ENCODE results near the gene CTU2.

CTU2 gene

DNA sequence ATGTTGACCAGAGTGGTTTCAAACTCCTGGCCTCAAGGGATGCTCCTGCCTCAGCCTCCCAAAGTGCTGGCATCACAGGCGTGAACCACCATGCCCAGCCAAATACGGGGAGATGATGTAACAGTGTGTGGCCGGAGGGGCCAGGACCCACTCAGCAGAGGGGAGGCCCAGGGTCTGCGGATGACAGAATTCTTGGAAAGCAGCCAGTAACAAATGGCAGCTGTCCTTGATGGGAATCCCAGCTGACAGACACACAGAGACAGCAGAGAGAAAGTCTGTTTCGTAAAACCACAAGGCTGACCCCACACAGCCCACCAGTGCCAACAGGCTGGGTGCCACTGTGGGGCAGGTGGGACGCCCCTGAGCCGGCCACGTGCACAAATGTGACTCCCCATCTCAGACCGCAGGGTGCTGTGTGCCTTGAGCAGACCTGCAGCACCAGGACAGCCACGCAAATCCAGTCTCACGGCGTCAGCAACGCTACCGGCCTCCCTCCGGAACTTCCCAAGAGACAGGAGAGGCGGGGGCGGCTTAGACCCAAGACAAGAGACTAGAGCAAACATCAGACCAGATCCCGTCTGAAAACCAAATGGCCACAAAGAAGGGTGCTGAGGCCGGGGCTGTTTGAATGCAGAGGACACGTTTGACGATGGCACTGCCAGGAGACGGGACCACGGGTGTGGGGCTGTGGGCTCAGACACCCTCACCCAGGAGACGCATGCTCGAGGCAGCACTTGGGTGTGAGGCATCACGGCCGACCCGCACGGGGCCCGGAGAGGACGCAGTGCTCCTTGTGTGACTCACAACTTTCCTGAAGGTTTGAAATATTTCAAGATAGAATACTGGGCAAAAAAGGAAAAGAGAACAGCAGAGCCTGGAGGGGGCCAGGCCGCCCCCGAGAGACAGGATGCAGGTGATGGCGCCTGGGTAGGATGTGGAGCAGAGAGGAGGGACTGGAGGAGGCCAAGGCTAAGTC, 24.6 kb downstream of the CTU2 start:
- no peak for DNase-seq (ENCODE audit: low read depth)

DNA sequence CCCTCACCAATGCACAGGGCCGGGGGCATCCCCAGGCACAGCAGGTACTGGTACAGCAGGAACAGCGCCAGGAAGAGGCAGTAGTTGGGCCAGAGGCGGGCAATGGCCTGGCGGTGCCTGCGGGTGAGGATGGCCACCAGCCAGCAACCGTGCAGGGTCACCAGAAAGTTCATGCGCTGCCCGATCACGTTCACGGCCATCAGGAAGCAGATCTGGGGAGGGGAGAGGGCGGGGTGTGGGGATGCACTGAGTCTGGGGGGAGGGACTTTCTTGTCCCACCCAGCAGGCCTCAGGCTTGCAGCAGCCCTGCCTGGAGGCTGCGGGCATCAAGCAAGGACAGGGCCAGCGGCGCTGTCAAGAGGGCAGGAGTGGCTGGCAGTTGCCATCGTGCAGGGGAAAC, 25.4 kb downstream of the CTU2 start:
- no peak for DNase-seq (ENCODE audit: low read depth)

DNA sequence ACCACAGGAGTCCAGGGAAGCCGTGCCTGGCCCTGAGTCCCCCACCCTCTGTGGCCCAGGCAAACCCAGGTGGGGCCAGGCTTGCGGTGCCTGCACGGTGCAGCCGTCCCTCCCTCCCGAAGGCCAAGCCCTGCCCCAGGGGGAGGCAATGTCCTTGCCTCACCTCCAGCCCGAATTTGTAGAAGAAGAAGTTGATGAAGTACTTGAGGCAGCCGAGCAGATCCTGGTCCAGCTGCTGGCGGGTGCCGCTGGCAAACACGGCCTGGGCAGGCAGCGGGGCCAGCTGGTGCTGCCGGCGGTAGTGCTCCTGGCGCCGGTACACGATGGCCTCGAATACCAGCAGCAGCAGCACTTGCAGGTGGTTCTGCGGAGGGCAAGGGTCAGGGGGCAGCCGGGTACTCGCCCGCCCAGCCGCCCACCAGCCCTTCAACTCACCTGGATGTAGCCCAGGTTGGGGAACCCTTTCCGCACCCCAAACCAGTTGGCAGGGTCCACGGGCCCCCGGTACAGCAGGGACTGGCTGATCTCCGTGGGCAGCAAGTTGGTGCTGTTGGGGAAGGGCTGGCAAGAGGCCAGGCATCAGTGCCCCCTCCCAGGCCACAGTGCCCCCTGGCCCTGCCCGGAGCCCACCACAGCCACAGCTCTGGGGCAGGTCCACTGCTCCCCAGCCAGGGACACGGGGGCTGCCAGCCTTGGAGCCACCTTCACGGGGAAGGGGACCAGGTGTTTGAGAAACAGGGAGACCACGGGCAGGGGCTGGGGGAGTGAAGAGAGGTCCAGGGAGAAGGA, 26.1 kb downstream of the CTU2 start:
- DNase-seq (ENCODE audit: low read depth): no peak

GRCh38 chr16:88732961-88733294, 26.6 kb downstream of the CTU2 start:
- no peak for DNase-seq (ENCODE audit: low read depth)

GRCh38 chr16:88733630-88734360, 27.5 kb downstream of the CTU2 start:
- no peak for DNase-seq (ENCODE audit: low read depth)

- DNase-seq (ENCODE audit: low read depth): no peak
Observed at GRCh38 chr16:88734361-88734728, 28.0 kb downstream of the CTU2 start.

DNA sequence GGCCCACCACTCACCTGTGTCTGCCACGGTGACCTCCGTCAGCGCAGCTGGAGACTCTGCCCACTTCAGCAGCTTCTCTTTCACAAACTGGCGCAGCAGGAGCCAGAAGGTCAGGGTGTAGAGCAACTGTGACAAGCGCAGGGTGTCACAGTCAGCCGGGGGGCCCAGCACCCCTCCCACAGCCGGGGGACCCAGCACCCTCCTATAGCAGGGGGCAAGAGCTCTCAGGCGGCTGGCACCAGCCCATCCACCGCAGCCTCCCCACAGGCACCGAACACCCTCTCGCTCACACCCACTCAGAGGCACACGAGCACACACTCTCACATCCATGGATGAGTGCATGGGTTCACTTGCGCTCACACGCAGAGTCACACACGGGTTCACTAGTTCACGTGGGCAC, 28.8 kb downstream of the CTU2 start:
- no peak for DNase-seq (ENCODE audit: low read depth)

DNA sequence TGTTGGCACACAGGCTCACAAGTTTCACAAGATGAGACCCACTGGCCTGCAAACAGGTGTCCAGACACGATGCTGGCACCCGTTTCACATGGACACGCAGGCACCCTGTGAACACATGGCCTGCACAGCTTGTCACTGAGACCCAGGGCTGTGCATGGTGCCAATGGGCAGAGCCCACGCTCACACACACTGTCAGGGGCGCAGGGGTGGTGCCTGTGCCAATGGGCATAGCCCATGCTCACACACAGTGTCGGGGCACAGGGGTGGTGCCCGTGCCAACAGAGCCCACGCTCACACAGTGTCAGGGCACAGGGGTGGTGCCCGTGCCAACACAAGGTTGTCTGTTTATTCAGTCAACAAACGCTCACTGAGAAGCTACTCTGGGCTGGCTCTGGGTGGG, 29.3 kb downstream of the CTU2 start:
- DNase-seq (ENCODE audit: low read depth): no peak

DNA sequence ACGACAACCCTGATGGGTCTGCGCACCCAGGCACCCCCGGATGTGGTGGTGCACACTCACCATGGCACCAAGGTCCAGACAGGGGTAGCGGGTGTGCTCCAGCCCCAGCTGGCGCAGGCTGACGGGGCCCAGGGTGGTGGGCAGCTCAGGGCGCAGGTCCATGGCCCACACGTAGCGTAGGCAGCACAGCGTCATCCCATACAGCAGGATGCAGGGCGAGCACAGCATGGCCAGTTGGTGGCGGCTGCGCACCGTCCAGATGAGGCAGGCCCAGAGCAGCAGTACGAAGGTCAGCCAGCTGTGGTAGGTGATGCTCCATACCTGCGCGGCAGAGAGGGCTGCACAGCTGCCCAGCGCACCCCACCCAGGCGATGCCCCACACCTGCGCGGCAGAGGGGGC, 29.8 kb downstream of the CTU2 start:
- no peak for DNase-seq (ENCODE audit: low read depth)

DNA sequence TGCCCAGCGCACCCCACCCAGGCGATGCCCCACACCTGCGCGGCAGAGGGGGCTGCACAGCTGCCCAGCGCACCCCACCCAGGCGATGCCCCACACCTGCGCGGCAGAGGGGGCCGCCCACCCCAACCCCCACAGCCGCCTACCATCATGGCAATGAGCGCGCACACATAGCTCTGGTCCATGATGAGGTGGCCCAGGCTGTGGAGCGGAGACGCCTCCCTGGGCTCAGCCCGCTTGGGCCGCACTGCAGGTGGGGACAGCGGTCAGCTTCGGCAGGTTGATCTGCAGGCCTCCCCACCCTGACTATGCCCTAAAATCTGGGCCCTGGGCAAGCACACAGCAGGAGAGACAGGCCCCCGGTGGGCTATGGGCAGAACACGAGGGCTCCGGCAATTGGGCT, 30.2 kb downstream of the CTU2 start:
- no peak for DNase-seq (ENCODE audit: low read depth)

GRCh38 chr16:88737298-88738150, 31.2 kb downstream of the CTU2 start:
- DNase-seq (ENCODE audit: low read depth): peak; percentile 58

- DNase-seq (ENCODE audit: low read depth): no peak
Observed at GRCh38 chr16:88738151-88739084, 32.1 kb downstream of the CTU2 start.

DNA sequence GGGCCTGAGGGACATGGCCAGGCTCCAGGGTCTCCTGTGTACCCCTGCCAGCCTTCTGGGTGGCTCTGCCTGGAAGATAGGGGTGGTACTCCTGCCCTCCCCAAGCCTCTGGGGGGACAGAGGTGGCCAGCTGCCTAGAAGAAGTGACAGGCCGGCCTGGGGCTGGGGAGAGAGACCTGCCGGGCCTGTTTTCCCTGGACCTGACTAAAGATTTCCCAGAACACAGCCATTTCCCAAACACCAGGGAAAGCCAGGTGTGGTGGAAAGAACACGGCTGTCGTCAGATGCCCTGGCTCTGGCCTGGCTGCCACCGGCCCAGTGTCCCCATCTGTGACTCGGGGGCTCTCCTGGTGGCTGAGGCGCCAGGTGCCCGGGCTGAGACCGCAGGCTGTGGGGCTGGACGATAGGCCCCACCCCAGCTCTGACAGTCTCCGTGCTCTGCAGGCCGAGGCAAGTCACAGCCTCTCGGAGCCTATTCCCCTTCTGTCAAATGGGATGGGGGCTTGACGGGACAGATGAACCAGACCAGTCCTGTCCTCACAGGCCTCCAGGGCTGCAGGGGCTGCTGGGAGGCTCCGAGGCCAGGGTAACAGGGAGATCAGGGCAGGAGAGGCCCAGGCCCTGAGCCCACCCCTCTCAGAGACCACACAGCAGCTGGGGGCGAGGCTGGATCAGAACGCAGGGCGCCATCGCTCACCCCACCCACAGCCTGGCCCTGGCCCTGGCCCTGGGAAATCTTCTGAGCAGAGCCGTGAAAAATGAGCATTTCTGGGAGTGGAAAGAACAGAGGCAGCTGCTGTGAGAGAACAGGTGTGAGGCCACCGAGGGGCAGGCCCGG, 33.1 kb downstream of the CTU2 start:
- no peak for DNase-seq (ENCODE audit: low read depth)

DNA sequence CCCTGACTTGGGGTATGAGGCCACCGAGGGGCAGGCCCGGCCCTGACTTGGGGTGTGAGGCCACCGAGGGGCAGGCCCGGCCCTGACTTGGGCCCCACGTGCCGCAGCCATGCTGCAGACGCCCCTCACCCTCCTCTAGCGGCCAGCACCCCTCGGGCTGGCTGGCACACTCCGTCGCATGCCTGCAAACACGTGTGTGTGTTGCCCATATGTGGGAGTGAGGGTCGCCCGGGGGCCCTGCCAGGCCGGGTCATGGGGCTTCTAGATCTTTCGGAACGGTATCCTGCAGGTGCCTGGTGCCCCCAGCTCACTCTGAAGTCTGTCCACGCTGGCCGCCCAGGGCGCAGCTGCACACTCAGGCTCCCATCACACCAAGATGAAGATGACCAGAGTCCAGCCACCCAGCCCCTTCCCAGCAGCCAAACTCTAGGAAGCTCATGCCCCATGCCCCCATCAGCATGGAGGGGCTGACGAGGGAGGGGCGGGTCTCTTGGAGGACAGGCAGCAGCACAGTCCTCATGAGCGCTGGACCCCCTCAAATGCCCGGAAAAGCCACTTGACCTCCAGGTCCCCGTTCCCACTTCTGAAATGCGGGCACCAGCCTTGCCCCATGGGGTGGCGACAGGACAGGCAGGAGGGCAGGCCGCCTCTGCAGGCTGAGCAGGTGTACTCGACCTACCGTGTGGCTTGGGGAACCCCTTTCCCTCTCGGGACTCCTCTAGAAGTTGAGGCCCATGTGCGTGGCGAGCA, 33.8 kb downstream of the CTU2 start:
- no peak for DNase-seq (ENCODE audit: low read depth)

- no peak for DNase-seq (ENCODE audit: low read depth)
Observed at GRCh38 chr16:88740727-88741055, 34.4 kb downstream of the CTU2 start.

DNA sequence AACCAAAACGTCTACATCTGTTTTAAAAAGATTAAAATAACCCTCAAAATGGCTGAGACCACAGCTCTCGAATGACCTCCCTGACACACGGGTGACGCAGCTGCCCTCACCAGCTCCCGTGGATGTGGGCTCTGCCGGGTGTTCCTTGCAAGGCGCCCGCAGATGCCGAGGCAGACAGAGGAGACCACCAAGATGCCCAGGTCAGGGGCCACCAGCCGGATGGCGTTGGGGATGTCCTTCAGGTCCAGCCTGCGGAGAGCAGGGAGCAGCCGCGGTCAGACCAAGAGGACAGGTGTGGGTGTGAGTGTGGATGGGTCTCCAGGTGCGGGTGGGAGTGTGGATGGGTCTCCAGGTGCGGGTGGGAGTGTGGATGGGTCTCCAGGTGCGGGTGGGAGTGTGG, 35.1 kb downstream of the CTU2 start:
- no peak for DNase-seq (ENCODE audit: low read depth)

- DNase-seq (ENCODE audit: low read depth): no peak
Observed at GRCh38 chr16:88742896-88743605, 36.7 kb downstream of the CTU2 start.
